Retina (tissue), 1 donor: Measurements from ENCODE around the gene COP1.
"Not testable (repeated sequence)": the region's sequence is repeated elsewhere in the genome, so short reads cannot be mapped to it uniquely, and the experiment has no call there.

ENCODE experiments used
- DNase-seq: peaks from one replicate; pipeline ENCODE4 v3.0.0-alpha.2; 2016

Gene COP1

GRCh38 chr1:176119549-176119948, 87.5 kb downstream of the COP1 start:
- no peak for DNase-seq

- no peak for DNase-seq
Measured at GRCh38 chr1:176118985-176119384, 88.1 kb downstream of the COP1 start.

- no peak for DNase-seq
Measured at GRCh38 chr1:176111835-176112234, 95.3 kb downstream of the COP1 start.

GRCh38 chr1:176110203-176110602, 96.9 kb downstream of the COP1 start:
- DNase-seq = no peak

GRCh38 chr1:176102768-176103350, 104.2 kb downstream of the COP1 start:
- DNase-seq = no peak

- no peak for DNase-seq
Measured at GRCh38 chr1:176101951-176102642, 105.0 kb downstream of the COP1 start.

- DNase-seq = no peak
Measured at GRCh38 chr1:176098560-176098959, 108.5 kb downstream of the COP1 start.

- no peak for DNase-seq
Measured at GRCh38 chr1:176096015-176096414, 111.1 kb downstream of the COP1 start.

- DNase-seq = no peak
Measured at GRCh38 chr1:176090766-176091165, 116.3 kb downstream of the COP1 start.

GRCh38 chr1:176087746-176088145, 119.3 kb downstream of the COP1 start:
- not testable (repeated sequence) for DNase-seq

GRCh38 chr1:176073524-176074157, 133.4 kb downstream of the COP1 start:
- DNase-seq = peak; percentile 43

- DNase-seq = no peak
Measured at GRCh38 chr1:176068901-176069300, 138.2 kb downstream of the COP1 start.

GRCh38 chr1:176068256-176068655, 138.8 kb downstream of the COP1 start:
- DNase-seq = no peak

GRCh38 chr1:176066709-176067108, 140.4 kb downstream of the COP1 start:
- no peak for DNase-seq

- DNase-seq = peak; percentile 6
Measured at GRCh38 chr1:176058686-176059085, 148.4 kb downstream of the COP1 start.

GRCh38 chr1:176056312-176056711, 150.8 kb downstream of the COP1 start:
- no peak for DNase-seq

- DNase-seq = no peak
Measured at GRCh38 chr1:176055398-176055797, 151.7 kb downstream of the COP1 start.

- no peak for DNase-seq
Measured at GRCh38 chr1:176051902-176052518, 155.1 kb downstream of the COP1 start.

GRCh38 chr1:176051402-176051801, 155.7 kb downstream of the COP1 start:
- DNase-seq = no peak

GRCh38 chr1:176049582-176049981, 157.5 kb downstream of the COP1 start:
- DNase-seq = no peak

- DNase-seq = no peak
Measured at GRCh38 chr1:176046926-176047325, 160.2 kb downstream of the COP1 start.

- DNase-seq = no peak
Measured at GRCh38 chr1:176043537-176043936, 163.5 kb downstream of the COP1 start.

GRCh38 chr1:176033881-176034280, 173.2 kb downstream of the COP1 start:
- DNase-seq = no peak

- DNase-seq = no peak
Measured at GRCh38 chr1:176033474-176033873, 173.6 kb downstream of the COP1 start.
